LoVo (cell line): ENCODE results near the gene GNB1.
A peak's percentile ranks its signal among the peaks of the same experiment; 100 is the strongest.

ENCODE experiments used
- DNase-seq: peaks from one replicate; pipeline ENCODE4 v3.0.0-alpha.2; 2016; ENCODE audit warnings: low spot score

Gene GNB1

DNA sequence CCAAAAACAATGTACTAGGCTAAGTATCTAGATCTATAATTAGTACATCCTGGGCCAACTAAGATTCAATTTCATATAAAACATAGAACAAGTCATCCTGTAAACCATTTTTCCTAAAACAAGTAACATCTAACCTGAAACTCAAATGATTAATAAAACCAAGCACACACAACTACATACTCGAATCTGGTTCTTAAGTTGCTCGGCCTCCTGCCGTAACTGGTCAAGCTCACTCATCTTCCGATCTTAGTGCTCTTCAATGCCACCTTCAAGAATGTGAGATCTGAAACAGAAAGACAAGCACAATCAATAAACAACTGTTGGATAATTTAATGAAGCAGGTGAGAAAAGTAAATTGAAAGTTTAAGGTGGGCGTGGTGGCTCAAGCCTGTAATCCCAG lies 65.7 kb downstream of the GNB1 start:
- no peak for DNase-seq

DNA sequence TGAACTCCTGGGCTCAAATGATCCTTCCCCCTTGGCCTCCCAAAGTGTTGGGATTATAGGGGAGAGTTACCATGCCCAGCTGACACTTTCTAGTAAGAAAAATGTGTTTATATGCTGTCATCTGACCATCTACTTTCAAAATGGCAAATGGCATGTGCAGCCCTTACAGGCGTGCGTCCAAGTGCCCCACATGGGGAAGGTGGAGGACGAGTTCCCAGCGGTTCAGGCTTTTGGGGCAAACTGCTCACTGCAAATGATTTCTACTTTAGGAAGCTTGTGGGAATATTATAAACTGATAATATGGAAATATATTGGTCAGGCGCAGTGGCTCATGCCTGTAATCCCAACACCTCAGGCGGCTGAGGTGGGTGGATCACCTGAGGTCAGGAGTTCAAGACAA lies 71.1 kb downstream of the GNB1 start:
- no peak for DNase-seq

DNA sequence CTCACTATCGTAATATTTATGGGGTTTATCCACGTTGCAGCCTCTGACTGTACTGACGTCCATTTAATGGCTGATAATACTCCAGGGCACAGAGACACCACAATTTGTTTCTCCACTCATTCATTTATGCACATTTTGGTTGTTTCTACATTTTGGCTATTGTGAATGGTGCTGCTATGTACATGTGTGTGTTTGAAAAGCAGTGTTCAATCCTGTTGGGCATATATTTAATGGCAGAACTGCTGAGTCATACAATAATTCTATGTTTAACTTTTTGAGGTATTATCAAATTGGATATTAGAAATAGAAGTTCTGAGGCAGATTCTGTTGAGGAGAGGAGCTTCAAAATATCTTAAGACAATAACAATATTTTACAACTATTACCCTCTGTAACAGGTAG lies 73.7 kb downstream of the GNB1 start:
- DNase-seq = no peak

DNA sequence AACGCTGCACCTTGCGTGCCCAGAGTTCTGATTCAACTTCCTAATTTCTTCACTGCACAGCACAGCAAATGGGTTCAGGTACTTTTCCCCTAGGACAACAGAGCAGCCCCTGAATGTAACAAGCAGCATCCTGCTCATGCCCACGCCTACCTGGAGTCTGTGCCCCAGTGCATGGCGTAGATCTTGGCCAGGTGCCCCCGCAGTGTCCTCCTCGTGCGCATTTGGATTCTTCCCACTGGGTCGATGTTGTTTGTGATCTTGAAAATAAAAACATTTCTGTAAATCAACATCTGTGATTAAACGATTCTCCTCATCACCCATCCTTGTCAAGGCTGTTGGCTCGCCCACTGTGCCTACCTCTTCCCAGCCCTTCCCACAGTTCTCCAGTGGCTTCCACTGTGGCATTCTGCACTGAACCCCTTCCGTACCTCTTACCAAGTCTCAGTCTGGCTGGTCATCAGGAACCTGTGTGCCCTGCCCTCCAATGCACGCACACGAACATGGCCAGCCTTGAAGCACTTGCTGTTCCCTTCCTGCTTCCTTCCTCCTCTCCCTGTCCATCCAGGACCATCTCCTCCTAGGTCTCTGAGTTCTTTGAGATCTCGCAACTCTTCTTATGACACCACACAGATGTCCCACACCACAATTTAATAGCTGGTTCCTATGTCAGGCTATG lies 75.1 kb downstream of the GNB1 start:
- no peak for DNase-seq

DNA sequence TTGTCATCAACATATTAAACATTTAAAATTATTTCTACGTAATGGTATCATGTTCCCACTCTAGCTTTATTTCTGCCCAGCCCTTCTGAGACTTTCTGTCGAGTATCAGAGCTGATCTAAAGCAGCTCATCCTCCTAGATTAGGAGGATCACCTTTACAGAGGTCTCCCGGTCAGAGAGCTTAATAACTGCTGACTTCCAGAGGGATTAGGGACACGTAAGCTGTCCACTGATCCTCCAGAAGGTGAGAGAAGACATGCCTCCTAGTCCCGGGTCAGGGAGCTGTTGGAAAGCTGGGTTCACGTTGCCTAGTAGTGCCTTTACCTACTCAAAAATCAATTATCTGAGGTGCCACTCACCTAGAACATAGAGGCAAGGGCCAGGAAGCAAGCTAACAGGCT lies 81.4 kb downstream of the GNB1 start:
- no peak for DNase-seq

DNA sequence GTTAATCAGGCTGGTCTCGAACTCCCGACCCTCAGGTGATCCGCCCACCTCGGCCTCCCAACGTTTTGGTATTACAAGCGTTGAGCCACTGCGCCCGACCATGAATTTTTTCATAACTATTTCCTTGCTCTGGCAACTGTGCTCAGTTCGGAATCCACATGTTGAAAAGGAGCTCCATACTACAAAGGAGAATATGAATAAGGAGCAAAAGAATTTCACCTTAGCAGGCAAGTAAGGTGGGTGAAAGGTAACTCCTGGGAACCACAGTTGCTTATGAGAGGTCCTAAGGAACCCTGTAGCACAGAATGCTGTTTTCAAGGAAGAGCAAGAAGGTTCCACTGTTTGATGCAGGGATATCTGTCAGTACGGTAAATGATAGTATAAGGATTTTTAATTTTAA lies 82.7 kb downstream of the GNB1 start:
- no peak for DNase-seq

DNA sequence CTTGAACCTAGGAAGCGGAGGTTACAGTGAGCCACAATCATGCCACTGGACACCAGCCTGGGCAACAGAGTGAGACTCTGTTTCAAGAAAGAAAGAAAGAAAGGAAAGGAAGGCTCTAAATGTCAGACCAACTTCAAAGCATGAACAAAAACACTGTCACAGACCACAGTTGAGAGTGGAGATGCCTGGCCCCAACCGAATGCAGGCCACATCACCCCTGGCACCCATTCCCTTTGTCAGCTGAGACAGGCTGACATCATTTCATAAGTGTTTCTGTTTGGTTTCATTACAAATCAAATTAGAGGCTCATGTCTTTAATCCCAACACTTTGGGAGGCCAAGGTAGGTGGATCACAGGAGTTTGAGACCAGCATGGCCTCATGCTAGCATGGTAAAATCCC lies 84.0 kb downstream of the GNB1 start:
- no peak for DNase-seq

DNA sequence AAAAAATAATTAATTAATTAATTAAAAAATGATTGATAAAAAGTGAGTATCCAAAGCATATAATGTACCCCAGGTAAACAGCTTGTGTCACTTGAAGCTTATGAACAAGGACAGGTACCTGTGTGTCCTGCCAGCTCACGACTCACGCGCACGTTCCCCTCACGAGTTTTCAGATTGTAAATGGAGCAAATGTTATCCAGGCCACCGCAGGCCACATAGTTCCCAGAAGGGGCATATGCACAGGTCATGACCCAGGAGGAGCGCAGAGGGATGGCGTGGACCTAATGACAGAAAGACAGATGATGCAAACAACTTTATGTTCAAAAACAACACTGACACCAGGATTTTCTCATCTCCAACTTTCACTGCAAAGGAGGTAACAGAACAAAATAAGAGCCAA lies 86.6 kb downstream of the GNB1 start:
- no peak for DNase-seq

DNA sequence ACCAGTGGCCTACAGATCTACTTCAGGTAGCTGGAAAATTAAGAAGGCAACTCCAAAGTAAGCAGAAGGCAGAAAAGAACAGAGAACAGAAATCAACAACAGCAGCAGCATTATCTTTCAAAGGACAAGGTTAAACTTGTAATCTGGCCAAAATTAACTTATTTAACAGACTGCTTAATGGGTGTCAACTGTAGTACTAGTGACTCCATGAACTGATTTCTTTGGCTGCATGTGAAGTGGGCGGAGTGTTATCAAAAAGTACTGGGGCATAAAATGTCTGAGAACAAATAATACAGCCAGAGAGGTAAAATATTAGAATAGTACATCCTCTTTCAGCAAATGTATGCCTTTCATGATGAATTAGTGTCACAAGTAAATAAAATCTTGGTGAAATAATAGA lies 88.0 kb downstream of the GNB1 start:
- no peak for DNase-seq

DNA sequence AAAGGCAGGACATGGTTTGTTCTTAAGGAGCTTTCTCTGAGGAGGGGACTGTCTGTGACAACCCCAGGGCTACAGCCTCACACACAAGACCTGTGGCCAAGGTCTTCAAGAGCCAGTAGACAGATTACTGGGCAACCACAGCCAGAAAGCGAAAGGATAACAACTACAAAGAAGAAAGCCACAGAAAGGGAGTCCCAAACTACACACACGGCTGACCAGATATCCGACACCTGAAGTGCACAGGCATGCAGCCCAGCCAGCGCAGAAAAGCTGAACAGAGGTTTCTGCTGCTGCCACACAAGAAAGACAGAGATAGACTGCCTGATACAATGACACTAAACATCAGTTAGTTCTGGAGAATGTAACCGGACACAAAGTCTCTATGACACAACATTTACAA lies 91.2 kb downstream of the GNB1 start:
- no peak for DNase-seq

DNA sequence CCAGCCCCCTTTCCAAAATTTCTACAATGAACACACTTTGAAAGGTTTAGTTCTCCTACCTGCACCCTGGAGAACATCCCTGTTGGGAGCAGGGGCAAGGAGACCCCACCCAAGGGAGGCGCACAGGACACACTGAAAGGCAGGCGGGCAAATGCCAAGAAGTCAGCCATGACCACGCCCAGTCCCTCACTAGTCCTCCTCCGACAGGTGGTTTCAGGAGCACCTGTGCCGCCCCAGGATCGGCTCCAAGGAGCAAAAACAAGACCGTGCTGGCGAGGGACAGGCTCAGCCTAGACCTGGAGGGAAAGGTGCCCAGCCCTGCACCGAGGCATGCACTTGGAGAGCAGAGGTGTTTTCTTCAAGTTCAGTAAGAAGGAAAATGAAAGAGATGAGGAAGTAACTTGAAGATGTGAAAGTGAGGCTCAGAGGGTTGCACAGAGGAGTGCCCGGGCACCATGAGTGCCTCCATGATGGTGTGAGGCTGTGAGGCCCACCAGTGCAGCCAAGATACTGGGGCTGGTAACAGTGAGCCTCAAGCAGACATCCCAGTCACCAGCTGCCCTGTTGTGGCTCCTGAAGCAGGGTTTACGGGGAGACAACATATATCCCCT lies 93.1 kb downstream of the GNB1 start:
- DNase-seq = no peak

DNA sequence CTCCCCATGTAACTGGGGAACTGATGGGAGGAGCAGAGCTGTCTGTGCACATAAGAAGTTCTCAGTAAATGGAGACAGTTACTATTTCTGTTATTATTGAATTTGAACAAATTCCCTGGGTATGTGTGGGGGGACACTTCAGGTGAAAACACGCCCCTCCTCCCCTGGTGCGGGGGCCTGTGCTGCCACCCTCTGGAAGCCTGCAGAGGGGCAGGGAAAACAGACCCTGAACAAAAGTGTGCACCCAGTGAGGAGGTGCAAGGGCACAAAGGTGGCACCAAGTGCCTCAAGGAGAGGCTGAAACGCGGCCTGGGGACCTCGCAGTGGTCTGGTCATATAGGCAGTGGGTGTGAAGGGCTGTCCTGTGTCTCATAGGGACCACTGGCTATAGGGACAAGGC lies 94.4 kb downstream of the GNB1 start:
- DNase-seq = no peak

DNA sequence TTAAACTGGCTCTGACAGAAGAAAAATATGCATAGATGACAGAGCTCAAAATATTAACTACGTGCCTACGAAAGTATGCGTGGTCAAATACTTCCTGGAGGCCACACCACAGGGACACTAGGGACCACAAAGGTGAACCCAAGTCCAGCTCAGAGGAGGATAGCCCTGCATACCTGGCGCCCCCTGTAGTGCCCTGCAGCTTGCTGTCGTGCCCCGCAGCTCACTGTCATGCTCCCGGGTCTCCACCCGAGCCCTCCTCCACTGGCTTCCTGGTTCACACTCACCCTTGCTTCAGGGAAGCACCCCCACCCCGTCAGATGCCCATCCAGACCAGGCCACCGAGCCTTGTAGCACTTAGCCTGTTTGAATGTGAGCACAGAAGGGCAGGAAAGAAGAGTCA lies 95.9 kb downstream of the GNB1 start:
- no peak for DNase-seq

DNA sequence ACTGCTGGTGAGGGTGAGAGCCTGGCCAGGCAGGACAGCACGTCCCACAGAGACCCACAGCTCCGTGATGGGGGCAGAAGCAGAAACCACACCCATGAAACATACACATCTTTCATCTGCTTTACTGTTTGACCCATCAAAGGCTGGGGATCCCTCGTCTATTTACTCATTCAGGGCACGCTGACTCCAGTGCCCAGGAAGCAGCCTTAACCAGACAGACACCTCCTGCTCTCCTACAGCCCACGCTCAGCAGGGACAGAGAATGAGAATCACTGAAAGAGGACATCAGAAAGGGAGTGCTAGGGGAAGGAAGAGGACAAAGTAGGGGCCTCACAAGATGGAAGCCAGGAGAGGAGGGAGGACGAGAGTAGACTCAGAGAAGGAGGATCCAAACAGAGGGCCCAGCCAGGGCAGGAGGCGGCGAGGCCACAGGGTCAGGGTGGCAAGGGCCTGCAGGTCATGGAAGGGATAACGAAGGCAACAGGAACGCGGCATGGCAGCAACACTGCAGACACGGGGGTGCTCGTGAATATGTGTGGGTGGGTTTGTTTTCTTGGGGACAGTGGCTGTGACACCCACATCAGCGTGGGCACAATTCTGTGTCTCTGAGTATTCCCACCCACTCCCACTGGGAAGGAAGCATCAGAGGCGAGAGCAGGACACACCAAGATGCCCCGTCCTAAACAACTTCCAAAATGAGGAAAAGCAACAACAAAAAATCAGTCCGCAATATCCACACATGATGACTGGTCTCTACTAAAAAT lies 97.2 kb downstream of the GNB1 start:
- DNase-seq = no peak

DNA sequence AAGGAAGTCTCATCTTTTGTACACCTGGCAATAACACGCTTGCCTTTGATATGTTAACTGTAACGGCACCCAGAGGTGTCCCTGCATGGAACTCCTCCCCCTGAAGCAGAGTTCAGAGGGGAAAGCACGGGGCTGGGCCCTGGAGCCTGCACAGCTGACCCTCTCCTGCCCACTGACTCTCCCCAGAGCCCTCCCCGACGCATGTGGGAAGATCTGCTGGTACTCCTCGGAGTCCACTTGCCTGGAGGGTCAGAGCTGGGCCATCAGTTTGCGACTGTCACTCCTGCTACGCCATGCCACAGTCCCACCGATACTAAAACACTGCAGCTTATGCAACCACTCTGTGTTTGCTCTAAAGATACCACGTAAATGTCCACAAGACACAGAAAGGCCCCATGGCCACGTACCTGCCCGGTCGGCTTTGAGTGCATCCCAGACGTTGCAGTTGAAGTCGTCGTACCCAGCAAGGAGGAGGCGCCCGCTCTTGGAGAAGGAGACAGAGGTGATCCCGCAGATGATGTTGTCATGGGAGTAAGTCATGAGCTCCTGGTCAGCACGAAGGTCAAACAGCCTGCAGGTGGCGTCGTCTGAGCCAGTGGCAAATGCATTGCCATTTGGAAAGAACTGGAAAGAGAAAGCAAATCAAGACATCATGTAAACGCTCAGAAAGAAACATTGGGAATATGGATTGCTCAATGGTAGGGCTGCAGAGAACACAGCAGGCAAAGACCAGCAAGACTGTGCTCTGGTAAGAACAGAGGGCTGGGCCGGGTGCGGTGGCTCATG lies 102.0 kb downstream of the GNB1 start:
- no peak for DNase-seq

DNA sequence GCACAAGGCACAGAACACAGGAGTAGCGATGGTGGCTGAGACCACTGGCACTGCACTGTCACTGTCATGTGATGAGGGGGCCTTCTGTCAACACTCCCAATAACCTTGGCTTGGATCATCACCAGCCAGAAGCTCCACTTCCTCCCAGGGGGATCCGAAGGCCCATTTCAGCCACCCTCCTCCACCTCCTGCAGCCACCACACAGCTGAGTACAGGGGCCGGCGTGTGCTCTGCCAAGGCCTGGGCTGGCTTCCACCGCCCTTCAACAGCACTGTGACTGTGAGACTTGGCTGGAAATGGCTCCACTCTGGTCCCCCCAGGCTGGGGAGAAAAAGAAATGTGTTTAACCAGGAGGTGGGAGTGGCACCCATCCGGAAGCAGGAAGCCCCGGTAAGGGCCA lies 102.8 kb downstream of the GNB1 start:
- no peak for DNase-seq

DNA sequence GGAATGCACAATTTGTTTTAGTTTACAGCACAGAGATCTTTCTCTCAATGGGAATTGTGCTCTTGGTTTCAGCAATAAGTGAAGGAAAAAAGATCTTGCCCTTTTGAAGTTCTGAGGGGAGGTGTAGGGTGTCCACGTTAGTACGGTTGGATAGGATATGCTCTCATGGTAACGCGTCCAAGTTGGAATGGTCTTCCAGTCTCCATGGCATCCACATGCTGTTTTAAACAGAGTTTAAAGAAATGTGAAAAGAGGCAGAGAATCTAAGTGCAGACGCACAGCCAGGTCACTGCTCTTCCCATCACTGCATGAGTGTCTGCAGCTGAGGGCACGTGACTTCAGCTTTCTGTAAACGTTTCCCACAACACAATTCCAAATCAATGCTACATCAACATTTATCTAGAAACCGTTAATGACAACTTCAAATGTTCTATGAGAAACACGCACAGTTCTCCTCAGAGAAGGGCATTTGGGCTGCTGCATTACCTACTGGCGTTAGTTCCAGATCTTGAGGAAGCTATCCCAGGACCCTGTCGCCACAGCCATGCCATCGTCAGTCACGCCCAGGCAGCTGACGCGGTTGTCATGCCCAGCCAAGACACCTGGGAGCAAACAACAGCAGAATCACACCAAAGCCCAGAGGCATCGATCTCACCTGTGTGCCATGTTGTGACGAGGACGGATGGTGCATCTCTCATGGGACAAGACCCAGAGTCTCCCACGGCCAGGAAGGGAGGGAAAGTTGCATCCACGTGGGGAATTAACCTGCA lies 103.9 kb downstream of the GNB1 start:
- DNase-seq = no peak

DNA sequence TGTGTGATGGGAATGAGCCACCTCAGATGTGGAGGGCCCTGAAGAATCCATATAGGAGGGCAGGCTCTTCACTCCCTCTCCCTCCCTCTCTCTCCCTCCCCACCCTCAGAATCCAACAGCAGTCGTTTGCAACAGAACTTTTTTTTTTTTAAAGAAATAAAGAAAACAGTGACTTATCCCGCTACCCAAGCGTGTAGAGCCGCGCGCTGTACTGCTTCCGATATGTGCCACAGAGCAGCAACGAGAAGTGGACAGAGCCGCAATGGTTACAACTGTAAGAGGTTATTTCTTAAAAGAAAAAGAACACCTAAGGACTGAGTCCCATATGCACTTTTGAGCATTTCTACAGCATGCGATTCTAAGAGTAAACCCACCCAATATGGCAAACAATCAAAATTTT lies 105.2 kb downstream of the GNB1 start:
- no peak for DNase-seq

DNA sequence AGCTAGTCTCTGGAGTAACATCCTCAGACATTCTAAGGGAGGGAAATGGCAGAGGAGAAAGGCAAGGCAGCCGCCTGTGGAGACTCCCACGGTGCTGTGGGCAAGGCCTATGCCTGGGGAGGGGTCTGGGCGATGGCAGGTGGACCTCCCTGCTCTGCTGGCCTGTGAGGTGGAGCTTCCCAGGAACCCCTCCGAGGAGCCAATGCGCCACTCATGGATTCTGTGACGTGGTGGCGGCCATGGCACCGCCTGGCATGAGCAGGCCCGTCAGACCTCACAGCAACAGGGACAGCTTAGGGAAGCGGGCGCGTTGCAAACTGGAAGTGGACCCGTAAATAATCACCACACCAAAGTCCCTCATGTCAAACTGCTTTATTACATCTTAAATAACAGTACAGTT lies 106.0 kb downstream of the GNB1 start:
- no peak for DNase-seq

DNA sequence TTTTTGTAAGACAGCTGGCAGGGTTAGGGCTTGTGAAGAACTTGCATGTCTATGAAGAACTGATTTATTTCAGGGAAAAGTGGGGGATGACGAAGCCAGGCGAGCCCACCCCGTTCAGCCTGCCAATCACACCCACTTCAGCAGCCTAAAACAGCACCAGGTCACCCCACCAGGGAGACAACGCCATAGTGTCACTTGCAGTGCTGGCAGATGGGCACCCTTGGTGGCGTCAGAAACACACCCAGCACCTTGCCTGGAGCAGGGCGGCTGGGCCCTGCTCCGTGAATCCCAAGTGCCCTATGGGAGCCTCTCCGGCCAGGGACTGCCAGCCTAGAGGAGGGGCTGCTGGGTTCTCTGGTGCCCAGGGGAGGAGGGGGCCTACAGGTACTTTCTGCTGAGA lies 107.6 kb downstream of the GNB1 start:
- DNase-seq = no peak

DNA sequence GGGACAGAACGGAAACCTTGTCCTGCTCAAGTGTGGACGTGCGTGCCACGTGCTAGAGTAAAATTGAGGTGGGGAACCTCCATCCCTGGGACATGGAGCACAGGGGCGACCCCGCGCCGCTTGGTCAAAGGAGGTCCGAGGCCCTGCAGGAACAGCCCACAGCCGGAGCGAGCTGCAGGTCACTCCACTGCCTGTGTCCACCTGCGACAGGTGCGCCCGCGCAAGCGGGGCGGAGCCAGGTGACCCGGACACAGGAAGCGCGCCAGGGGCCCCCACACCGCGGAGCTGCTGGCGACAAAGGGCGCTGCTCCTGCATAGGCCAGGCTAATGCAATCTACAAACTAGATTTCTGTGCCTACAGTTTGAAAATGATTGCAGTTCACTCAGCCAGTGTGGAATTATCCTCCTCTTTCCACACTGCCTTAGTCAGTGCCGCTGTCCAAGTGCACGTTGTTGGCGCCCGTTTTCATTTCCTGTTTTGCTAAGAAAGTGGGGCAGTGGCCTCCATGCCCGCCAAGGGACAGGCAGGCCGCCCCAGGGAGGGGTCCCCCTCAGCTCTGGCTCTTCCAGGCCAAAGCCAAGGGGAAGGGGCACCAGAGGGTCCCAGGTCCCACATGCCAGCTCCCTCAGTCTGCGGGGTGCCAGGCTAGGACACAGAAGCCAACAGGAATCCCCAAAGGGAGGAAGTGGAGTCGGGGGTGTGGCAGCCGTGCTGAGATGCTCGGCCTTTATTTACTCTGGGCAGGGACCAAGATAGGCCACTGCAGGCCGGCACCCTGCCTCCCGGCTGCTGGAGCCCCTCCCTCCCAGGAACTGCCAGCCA lies 108.3 kb downstream of the GNB1 start:
- peak; percentile 71 for DNase-seq
